ENCODE data around the gene ACSF3.

GRCh38 chr16:89171216-89172170 lies 77.8 kb downstream of the ACSF3 start, which contains the start of gene CDH15:
- TF ChIP-seq CTCF (IDR thresholded peaks at IDR 0.05 in 2 of 3, conservative IDR thresholded peaks at IDR 0.05 in 1 of 3; ENCODE audit: borderline replicate concordance in 1 of 3, insufficient read depth in 1 of 3, low read depth in 2 of 3, low read length in 2 of 3) (no peak), POLR2AphosphoS5 (IDR thresholded peaks at IDR 0.05; ENCODE audit: low read depth, low read length) (peak; percentile 53), POLR2A (IDR thresholded peaks at IDR 0.05; ENCODE audit: borderline replicate concordance, extremely low read depth, insufficient read depth, insufficient read length) (no peak), REST (IDR thresholded peaks at IDR 0.05; ENCODE audit: low read depth) (no peak), CEBPB (IDR thresholded peaks at IDR 0.05; ENCODE audit: low read depth) (no peak), EZH2phosphoT487 (IDR thresholded peaks at IDR 0.05; ENCODE audit: borderline replicate concordance) (no peak), ZFX (IDR thresholded peaks at IDR 0.05) (no peak), ATF3 (IDR thresholded peaks at IDR 0.05) (no peak)
